ENCODE measurements around the gene UGT2B15. TPM values are rescaled to one million over a fixed set of nuclear protein-coding genes. Genes with fewer than 3 reads are reported as not detected.

Gene UGT2B15
- total RNA-seq = not detected

GRCh38 chr4:68670479-68670939 lies at the start of gene UGT2B15:
Gene UGT2B15, minus strand, starts transcription at chr4:68670652. Its CDS starts 34 bp downstream, at chr4:68670618.

Other genes starting within 250 kb of the UGT2B15 start
- not detected for gene TMPRSS11E, start 223.2 kb downstream of the UGT2B15 start, total RNA-seq
- not detected for gene UGT2B17, start 94.3 kb downstream of the UGT2B15 start, total RNA-seq
- gene UGT2B10, start 145.3 kb upstream of the UGT2B15 start, total RNA-seq = not detected